ENCODE results near the gene DIAPH2.

DNA sequence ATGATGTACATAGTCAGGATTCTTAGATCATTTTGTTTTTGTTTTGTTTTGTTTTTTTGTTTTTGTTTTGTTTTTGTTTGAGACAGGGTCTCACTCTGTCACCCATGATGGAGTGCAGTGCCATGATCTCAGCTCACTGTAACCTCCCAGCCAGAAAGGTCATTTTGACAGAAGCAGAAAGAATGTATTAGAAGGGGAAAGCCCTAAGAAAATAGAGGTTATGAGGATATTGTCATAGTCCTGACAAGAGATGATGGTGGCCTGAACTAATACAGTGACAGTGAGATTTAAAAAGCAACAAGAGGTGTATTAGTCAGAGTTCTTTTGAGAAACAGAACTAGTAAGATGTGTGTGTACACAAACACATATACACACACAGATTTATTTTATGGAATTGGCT lies 702.4 kb downstream of the DIAPH2 start:
- no peak for TF ChIP-seq POLR2A (IDR thresholded peaks at IDR 0.05)
- TF ChIP-seq, protein P1, sequence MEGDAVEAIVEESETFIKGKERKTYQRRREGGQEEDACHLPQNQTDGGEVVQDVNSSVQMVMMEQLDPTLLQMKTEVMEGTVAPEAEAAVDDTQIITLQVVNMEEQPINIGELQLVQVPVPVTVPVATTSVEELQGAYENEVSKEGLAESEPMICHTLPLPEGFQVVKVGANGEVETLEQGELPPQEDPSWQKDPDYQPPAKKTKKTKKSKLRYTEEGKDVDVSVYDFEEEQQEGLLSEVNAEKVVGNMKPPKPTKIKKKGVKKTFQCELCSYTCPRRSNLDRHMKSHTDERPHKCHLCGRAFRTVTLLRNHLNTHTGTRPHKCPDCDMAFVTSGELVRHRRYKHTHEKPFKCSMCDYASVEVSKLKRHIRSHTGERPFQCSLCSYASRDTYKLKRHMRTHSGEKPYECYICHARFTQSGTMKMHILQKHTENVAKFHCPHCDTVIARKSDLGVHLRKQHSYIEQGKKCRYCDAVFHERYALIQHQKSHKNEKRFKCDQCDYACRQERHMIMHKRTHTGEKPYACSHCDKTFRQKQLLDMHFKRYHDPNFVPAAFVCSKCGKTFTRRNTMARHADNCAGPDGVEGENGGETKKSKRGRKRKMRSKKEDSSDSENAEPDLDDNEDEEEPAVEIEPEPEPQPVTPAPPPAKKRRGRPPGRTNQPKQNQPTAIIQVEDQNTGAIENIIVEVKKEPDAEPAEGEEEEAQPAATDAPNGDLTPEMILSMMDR (IDR thresholded peaks at IDR 0.05), result no peak

Measured in esophagus squamous epithelium (tissue), 4 donors.